ENCODE results near the gene TMPRSS11D.

Gene TMPRSS11D

GRCh38 chr4:67885762-67886161 is 2.0 kb upstream of the TMPRSS11D start:
- no peak for DNase-seq

GRCh38 chr4:67884701-67885100 is 899 bp upstream of the TMPRSS11D start:
- DNase-seq = peak in 1 of 2 donors; percentile 67

DNA sequence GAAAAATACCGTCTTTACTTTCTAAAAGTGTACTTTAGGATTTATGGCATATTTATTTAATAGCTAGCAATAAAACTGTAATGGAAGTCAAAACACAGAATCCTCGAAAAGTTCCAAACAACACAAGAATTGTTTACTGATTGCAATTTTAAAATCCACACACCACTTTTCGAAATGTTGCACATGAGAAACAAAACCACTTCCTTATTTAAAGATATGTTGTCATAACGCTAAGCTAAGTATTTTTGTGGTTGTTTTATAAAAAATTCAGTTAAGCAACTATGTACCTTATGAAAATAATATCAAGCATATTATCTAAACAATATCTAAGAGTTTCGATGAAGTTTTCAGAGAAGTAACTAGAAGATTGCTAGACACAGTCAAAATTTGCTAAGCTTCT is 344 bp downstream of the TMPRSS11D start:
- DNase-seq = peak; percentile 60 to 82

DNA sequence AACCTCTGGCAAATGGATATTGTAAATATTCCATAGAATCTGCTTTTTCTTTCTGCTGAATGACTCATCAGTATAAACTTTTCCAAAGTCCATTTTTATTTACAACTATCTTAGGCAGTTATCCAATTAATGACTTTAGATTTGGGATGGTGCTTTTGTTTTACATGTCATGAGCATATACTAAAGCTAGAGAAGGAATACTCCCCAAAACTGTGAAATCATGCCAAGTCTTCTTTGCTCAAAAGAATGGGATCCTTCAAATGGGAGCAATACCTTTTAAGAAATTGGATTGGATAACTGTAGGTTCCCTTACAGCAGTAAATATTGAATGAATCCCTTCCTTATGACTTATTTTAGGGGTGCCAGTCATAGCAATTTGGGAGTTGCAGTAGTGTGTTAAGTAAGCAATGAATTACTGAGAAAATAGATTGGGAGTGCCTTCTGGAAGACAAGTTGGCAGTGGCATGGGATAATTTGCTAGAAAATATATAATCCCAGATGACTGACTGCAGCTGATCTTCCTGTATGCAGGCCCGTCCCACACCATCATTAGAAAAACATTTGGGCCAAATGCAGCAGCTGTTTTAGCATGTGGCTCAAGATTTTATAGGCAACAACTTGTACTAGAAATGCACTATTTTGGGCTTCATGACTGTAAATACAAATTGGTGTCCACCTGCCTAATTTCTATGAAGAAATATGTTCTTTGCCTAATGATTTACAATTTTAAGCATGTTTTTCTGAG is 2.8 kb downstream of the TMPRSS11D start:
- DNase-seq = no peak

GRCh38 chr4:67879486-67879885 is 4.3 kb downstream of the TMPRSS11D start:
- peak; percentile 24 to 39 for DNase-seq

DNA sequence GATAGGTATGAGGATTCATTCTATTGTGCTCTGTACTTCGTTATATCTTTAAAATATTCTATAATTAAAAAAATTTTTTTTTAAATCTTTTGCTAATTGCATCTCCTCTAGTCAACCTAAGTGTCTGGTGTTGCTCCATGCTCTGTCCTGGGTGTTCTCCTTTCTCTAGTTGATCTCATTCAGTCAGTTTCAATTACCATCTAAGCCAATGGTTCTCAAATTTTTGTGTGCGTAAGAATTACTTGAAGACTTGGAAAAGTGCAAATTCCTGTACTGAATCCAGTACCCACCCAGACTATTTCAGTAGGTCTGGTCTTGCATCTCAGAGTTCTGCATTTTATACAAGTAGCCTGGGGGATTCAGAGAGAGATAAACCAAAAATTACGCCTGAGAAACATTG is 6.7 kb downstream of the TMPRSS11D start:
- no peak for DNase-seq

GRCh38 chr4:67874986-67875385 is 8.8 kb downstream of the TMPRSS11D start:
- no peak for DNase-seq

GRCh38 chr4:67873116-67873515 is 10.7 kb downstream of the TMPRSS11D start:
- DNase-seq = no peak

GRCh38 chr4:67871867-67872266 is 11.9 kb downstream of the TMPRSS11D start:
- DNase-seq = peak; percentile 34 to 73

DNA sequence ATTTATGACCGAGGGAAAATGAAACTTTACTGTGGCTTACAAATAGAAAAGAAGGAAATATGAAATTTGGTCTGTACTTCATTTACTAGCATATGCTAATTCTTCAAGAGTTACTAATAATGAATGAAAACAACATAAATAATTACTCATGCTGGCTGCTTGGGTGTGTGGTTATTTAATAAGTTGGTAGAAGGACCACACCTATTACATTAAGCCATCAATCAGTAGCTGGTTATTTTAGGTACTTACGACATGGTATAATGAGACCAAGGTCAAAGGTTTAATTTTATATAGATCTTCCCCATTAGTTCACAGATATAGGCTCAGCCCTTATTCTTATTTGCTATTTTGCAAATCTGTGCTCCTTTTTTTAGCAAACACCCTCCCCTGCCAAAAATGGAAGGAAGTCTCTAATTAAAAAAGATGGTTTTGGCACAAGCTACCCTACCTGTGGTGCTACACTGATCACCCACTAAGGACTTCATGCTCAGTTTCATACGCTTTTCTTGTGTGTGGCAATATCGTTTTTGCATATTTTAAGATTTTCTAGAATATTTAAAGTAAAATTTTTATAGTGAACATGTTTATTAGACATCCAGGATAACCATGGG is 14.1 kb downstream of the TMPRSS11D start:
- DNase-seq = no peak

DNA sequence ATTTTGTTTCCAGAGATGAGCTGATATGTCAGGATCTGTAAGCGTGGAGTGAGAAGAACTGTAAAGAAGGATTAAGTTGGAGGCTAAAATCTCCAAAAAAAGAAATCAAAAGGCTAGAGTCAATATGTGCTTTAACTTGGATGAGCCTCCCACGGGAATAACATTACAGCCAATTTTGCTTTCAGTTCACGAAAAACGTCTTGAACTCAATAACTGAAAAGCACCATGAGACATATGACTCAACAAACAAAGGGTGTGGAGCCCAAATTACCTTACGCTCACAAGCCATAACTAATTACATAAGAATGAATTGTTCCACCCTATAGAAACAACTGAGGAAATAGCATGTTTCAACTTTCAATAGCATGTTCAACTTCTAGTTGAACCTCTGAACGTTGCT is 22.3 kb downstream of the TMPRSS11D start:
- DNase-seq = no peak

DNA sequence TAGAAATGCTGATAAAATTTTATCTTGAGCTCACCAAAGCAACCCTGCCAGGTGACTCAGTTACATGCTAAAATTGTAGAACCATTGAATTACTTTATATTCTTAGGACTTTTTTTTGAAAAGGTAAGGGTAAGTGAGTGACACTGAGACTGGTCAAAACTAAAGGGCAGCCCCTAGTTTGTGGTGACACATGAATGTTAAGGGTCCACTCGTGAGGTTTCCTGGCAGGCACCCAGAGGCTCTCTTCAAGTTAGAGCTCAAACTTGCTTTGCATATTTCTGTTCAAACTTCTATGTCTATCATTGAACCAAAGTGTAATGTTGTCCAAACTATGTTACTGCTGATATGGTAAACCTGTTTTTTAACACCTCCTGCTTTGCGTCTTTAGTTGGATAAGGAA is 30.5 kb downstream of the TMPRSS11D start:
- no peak for DNase-seq

- no peak for DNase-seq
Measured at GRCh38 chr4:67820903-67821302, 62.9 kb downstream of the TMPRSS11D start.

- DNase-seq = no peak
Measured at GRCh38 chr4:67810011-67810410, 73.8 kb downstream of the TMPRSS11D start.

DNA sequence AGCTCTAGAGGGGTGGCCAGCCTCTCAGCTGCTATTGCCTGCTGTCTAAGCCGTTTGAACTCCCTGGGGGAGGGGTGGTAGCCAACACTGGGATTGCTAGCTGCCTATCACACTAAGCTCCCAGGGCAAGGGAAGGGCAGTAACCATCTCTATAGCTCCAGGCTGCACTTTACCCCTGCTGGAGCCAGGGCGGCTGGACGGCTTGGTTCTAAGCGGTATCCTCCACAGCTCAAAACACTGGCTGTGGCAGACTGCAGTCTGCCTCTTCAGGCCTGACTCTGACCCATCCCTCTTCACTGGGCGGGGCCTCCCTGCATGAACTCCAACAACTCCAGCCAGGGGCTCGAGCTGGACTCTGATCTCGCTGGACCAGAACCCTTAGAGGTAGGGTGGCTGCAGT is 74.3 kb downstream of the TMPRSS11D start:
- no peak for DNase-seq

- DNase-seq = no peak
Measured at GRCh38 chr4:67796810-67797209, 87.0 kb downstream of the TMPRSS11D start.

DNA sequence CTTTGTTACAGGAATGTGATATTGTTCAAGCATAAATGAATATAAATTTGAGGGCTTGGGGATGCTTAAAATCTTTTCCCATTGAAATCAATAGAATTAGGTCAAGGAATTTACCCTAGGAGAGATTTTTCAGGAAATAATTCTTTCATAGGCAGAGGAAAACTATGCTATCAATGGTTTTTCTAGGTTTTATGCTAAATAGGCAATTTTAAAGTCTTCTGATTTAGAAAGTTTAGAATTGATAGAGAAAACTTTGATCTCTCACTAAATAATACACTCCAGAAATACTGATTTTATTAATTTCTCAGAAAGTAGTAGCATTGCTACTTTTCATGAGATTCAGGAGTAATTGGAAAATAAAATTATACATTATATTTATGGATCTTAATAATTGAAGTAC is 93.1 kb downstream of the TMPRSS11D start:
- DNase-seq = no peak

- DNase-seq = no peak
Measured at GRCh38 chr4:67787311-67787710, 96.5 kb downstream of the TMPRSS11D start.

GRCh38 chr4:67785528-67785927 is 98.3 kb downstream of the TMPRSS11D start:
- DNase-seq = no peak

DNA sequence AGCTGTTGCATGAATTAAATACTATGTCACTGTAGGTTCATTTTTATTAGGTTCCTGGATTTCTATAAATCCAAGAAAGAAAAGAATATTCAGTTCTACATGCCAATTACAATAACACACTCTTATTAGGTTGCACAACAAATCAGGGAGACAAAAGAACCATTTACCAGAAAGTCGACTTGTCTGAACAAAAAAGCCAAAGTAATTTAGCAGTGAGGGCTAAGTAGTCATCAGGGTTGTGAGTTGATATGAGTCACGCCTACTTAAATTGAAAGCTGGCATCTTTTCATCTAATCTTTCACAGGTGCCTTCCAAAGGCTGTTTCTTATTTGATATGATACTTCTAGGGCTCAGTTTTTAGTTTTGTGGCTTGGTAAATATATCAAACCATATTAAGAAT is 104.2 kb downstream of the TMPRSS11D start:
- no peak for DNase-seq

- DNase-seq = no peak
Measured at GRCh38 chr4:67776746-67777145, 107.1 kb downstream of the TMPRSS11D start.

All from inflammatory macrophage (primary cell).